Neuron (in vitro differentiated cells): ENCODE data around the gene TMEM60.

Experiments used
- H2AFZ ChIP-seq: one replicate; pipeline ENCODE4 v1.6.1; 2013; ENCODE audit warnings: low read depth, mild to moderate bottlenecking, inconsistent platforms, low read length, moderate library complexity
- H3K27me3 ChIP-seq: one replicate; pipeline ENCODE4 v1.6.1; 2013; ENCODE audit warnings: low read length; ENCODE audit not compliant: insufficient read depth
- H3K36me3 ChIP-seq: one replicate; pipeline ENCODE4 v1.6.1; 2013; ENCODE audit warnings: low read length; ENCODE audit not compliant: insufficient read depth
- H3K4me1 ChIP-seq: one replicate; pipeline ENCODE4 v1.6.1; 2013; ENCODE audit warnings: low read length; ENCODE audit not compliant: insufficient read depth
- H3K4me3 ChIP-seq: 2 replicates; pipeline ENCODE4 v1.5.1; 2013; ENCODE audit warnings: mild to moderate bottlenecking, low read length, moderate library complexity
- H3K9me3 ChIP-seq: one replicate; pipeline ENCODE4 v1.6.1; 2013; ENCODE audit warnings: low read length

The TMEM60 gene

GRCh38 chr7:77753173-77753572 lies 45.1 kb downstream of the TMEM60 start:
- Histone ChIP-seq H3K36me3 (peaks cover 28% of the 10 kb centered on the region), H3K4me1 (no peaks in the 10 kb centered on the region), H3K27me3 (no peaks in the 10 kb centered on the region), H2AFZ (no peak overlapping the region), H3K9me3 (no peaks in the 10 kb centered on the region), H3K4me3 (no peak overlapping the region)

GRCh38 chr7:77752016-77752415 lies 46.2 kb downstream of the TMEM60 start:
- H3K27me3 ChIP-seq, result no peaks in the 10 kb centered on the region
- H3K36me3 ChIP-seq, result peaks cover 28% of the 10 kb centered on the region
- no peak overlapping the region for H3K4me3 ChIP-seq
- H3K4me1 ChIP-seq, result no peaks in the 10 kb centered on the region
- H3K9me3 ChIP-seq, result peaks cover 2% of the 10 kb centered on the region
- H2AFZ ChIP-seq, result no peak overlapping the region

- H3K4me1 ChIP-seq, result no peaks in the 10 kb centered on the region
- no peak overlapping the region for H2AFZ ChIP-seq
- H3K4me3 ChIP-seq, result no peak overlapping the region
- peaks cover 6% of the 10 kb centered on the region for H3K9me3 ChIP-seq
- H3K27me3 ChIP-seq, result no peaks in the 10 kb centered on the region
- H3K36me3 ChIP-seq, result peaks cover 28% of the 10 kb centered on the region
These were observed 50.5 kb downstream of the TMEM60 start for GRCh38 chr7:77747718-77748117.

GRCh38 chr7:77747178-77747577 lies 51.1 kb downstream of the TMEM60 start:
- H3K4me1 ChIP-seq, result no peaks in the 10 kb centered on the region
- peaks cover 6% of the 10 kb centered on the region for H3K9me3 ChIP-seq
- no peaks in the 10 kb centered on the region for H3K27me3 ChIP-seq
- H3K36me3 ChIP-seq, result peaks cover 26% of the 10 kb centered on the region
- H3K4me3 ChIP-seq, result no peak overlapping the region
- H2AFZ ChIP-seq, result no peak overlapping the region

- H3K4me3 ChIP-seq, result no peak overlapping the region
- no peak overlapping the region for H2AFZ ChIP-seq
- peaks cover 6% of the 10 kb centered on the region for H3K9me3 ChIP-seq
- H3K27me3 ChIP-seq, result no peaks in the 10 kb centered on the region
- peaks cover 23% of the 10 kb centered on the region for H3K36me3 ChIP-seq
- no peaks in the 10 kb centered on the region for H3K4me1 ChIP-seq
These were observed 51.4 kb downstream of the TMEM60 start for GRCh38 chr7:77746824-77747165.

GRCh38 chr7:77746164-77746823 lies 51.9 kb downstream of the TMEM60 start:
- H3K4me1 ChIP-seq, result no peaks in the 10 kb centered on the region
- H3K9me3 ChIP-seq, result peaks cover 6% of the 10 kb centered on the region
- H2AFZ ChIP-seq, result no peak overlapping the region
- H3K27me3 ChIP-seq, result no peaks in the 10 kb centered on the region
- H3K36me3 ChIP-seq, result peaks cover 19% of the 10 kb centered on the region
- no peak overlapping the region for H3K4me3 ChIP-seq

- H3K9me3 ChIP-seq, result peaks cover 6% of the 10 kb centered on the region
- peaks cover 15% of the 10 kb centered on the region for H3K36me3 ChIP-seq
- no peak overlapping the region for H3K4me3 ChIP-seq
- H3K27me3 ChIP-seq, result no peaks in the 10 kb centered on the region
- H3K4me1 ChIP-seq, result no peaks in the 10 kb centered on the region
- no peak overlapping the region for H2AFZ ChIP-seq
These were observed 52.5 kb downstream of the TMEM60 start for GRCh38 chr7:77745746-77746145.
